Thyroid gland (tissue), 4 donors: ENCODE measurements around the gene NDUFS6.

Experiments used
- CTCF ChIP-seq, 6 experiments: fragments of 200-600 bp in 3 of 6; fragments of 450-650 bp in 3 of 6; sonication (generic) in 3 of 6; IDR thresholded peaks; one replicate each; pipeline ENCODE4 v1.5.1; 2016 to 2019; ENCODE audit warnings: antibody characterized with exemption in 6 of 6, mild to moderate bottlenecking in 2 of 6, inconsistent platforms in 1 of 6, moderate library complexity in 1 of 6
- POLR2A ChIP-seq, 2 donors: fragments of 450-650 bp; IDR thresholded peaks; one replicate each; pipeline ENCODE4 v1.6.1; 2017; ENCODE audit warnings: antibody characterized with exemption in 2 of 2, mild to moderate bottlenecking in 2 of 2, moderate library complexity in 1 of 2

- TF ChIP-seq POLR2A (IDR thresholded peaks at IDR 0.05): no peak
- no peak for TF ChIP-seq CTCF (IDR thresholded peaks at IDR 0.05)
Measured at GRCh38 chr5:1832511-1833250, 31.5 kb downstream of the NDUFS6 start.
